Adipocyte (in vitro differentiated cells): ENCODE measurements around the gene PTTG1IP.
A peak's percentile ranks its signal among the peaks of the same experiment; 100 is the strongest.
"Not testable (repeated sequence)": the region's sequence is repeated elsewhere in the genome, so short reads cannot be mapped to it uniquely, and the experiment has no call there.

ENCODE experiments used
- DNase-seq: peaks from one replicate; pipeline ENCODE4 v3.0.0-alpha.2; 2015; ENCODE audit warnings: low read depth
- H3K27me3 ChIP-seq: replicated peaks from 2 replicates; pipeline ENCODE4 v1.7.0; 2013; ENCODE audit warnings: mild to moderate bottlenecking, low read length, moderate library complexity; ENCODE audit not compliant: control insufficient read depth, insufficient read depth
- H3K36me3 ChIP-seq: 2 replicates; pipeline ENCODE4 v1.7.0; 2013; ENCODE audit warnings: low read length, mild to moderate bottlenecking, moderate library complexity; ENCODE audit not compliant: control insufficient read depth, insufficient read depth, severe bottlenecking
- H3K4me1 ChIP-seq: 2 replicates; pipeline ENCODE4 v1.7.0; 2013; ENCODE audit warnings: mild to moderate bottlenecking, low read length, moderate library complexity; ENCODE audit not compliant: control insufficient read depth, insufficient read depth
- H3K4me3 ChIP-seq: 2 replicates; pipeline ENCODE4 v1.7.0; 2013; ENCODE audit warnings: mild to moderate bottlenecking, low read length, moderate library complexity
- H3K9ac ChIP-seq: 2 replicates; pipeline ENCODE4 v1.7.0; 2013; ENCODE audit warnings: mild to moderate bottlenecking, low read length, moderate library complexity
- H3K9me3 ChIP-seq: 2 replicates; pipeline ENCODE4 v1.7.0; 2013; ENCODE audit warnings: mild to moderate bottlenecking, low read length, moderate library complexity; ENCODE audit not compliant: control insufficient read depth

The PTTG1IP gene

GRCh38 chr21:44914176-44914874, 40.8 kb upstream of the PTTG1IP start:
- no peak overlapping the region for H3K4me3 ChIP-seq
- H3K36me3 ChIP-seq: no peaks in the 10 kb centered on the region
- no peak for DNase-seq
- no peaks in the 10 kb centered on the region for H3K9me3 ChIP-seq
- H3K9ac ChIP-seq: no peak overlapping the region
- H3K27me3 ChIP-seq: peaks cover 37% of the 10 kb centered on the region
- H3K4me1 ChIP-seq: peaks cover 7% of the 10 kb centered on the region

GRCh38 chr21:44913425-44914175, 40.1 kb upstream of the PTTG1IP start:
- Histone ChIP-seq H3K4me3 (no peak overlapping the region), H3K36me3 (no peaks in the 10 kb centered on the region), H3K4me1 (peaks cover 10% of the 10 kb centered on the region), H3K9ac (no peak overlapping the region), H3K9me3 (no peaks in the 10 kb centered on the region), H3K27me3 (peaks cover 37% of the 10 kb centered on the region)
- DNase-seq: no peak

GRCh38 chr21:44912506-44913412, 39.3 kb upstream of the PTTG1IP start:
- not testable (repeated sequence) for DNase-seq, H3K9ac ChIP-seq, H3K36me3 ChIP-seq, H3K4me3 ChIP-seq, H3K9me3 ChIP-seq
- Histone ChIP-seq H3K4me1 (peaks cover 18% of the 10 kb centered on the region), H3K27me3 (peaks cover 30% of the 10 kb centered on the region)

GRCh38 chr21:44912158-44912473, 38.6 kb upstream of the PTTG1IP start:
- H3K4me1 ChIP-seq: peaks cover 20% of the 10 kb centered on the region
- no peaks in the 10 kb centered on the region for H3K36me3 ChIP-seq
- no peaks in the 10 kb centered on the region for H3K9me3 ChIP-seq
- peaks cover 27% of the 10 kb centered on the region for H3K27me3 ChIP-seq
- no peak for DNase-seq
- no peak overlapping the region for H3K9ac ChIP-seq
- H3K4me3 ChIP-seq: no peak overlapping the region

GRCh38 chr21:44911384-44912157, 38.1 kb upstream of the PTTG1IP start:
- no peaks in the 10 kb centered on the region for H3K36me3 ChIP-seq
- DNase-seq: no peak
- H3K4me1 ChIP-seq: peaks cover 20% of the 10 kb centered on the region
- no peak overlapping the region for H3K4me3 ChIP-seq
- H3K9me3 ChIP-seq: no peaks in the 10 kb centered on the region
- H3K9ac ChIP-seq: no peak overlapping the region
- H3K27me3 ChIP-seq: peaks cover 28% of the 10 kb centered on the region

GRCh38 chr21:44911068-44911383, 37.5 kb upstream of the PTTG1IP start:
- Histone ChIP-seq H3K27me3 (peaks cover 30% of the 10 kb centered on the region), H3K9ac (no peak overlapping the region), H3K4me3 (no peak overlapping the region), H3K36me3 (no peaks in the 10 kb centered on the region), H3K9me3 (no peaks in the 10 kb centered on the region), H3K4me1 (peaks cover 20% of the 10 kb centered on the region)
- no peak for DNase-seq

- no peak overlapping the region for H3K4me3 ChIP-seq
- H3K36me3 ChIP-seq: no peaks in the 10 kb centered on the region
- H3K9me3 ChIP-seq: no peaks in the 10 kb centered on the region
- peaks cover 30% of the 10 kb centered on the region for H3K27me3 ChIP-seq
- H3K9ac ChIP-seq: no peak overlapping the region
- H3K4me1 ChIP-seq: peaks cover 20% of the 10 kb centered on the region
- DNase-seq: no peak
These were observed 37.0 kb upstream of the PTTG1IP start for GRCh38 chr21:44910229-44911067.

GRCh38 chr21:44909719-44910118, 36.2 kb upstream of the PTTG1IP start:
- Histone ChIP-seq H3K9me3 (no peaks in the 10 kb centered on the region), H3K36me3 (no peaks in the 10 kb centered on the region), H3K9ac (no peak overlapping the region), H3K27me3 (peaks cover 30% of the 10 kb centered on the region), H3K4me3 (no peak overlapping the region), H3K4me1 (peaks cover 20% of the 10 kb centered on the region)
- no peak for DNase-seq

GRCh38 chr21:44908908-44909307, 35.4 kb upstream of the PTTG1IP start:
- Histone ChIP-seq H3K36me3 (no peaks in the 10 kb centered on the region), H3K27me3 (peaks cover 35% of the 10 kb centered on the region), H3K9ac (peak overlapping the region; percentile 39), H3K4me1 (peaks cover 20% of the 10 kb centered on the region), H3K4me3 (no peak overlapping the region), H3K9me3 (no peaks in the 10 kb centered on the region)
- no peak for DNase-seq
